OCI-LY7 (cell line): ENCODE measurements around the gene OTOG. TPM values are rescaled to one million over a fixed set of nuclear protein-coding genes. Genes with fewer than 3 reads are reported as not detected.

Source experiments
- BruUV-seq: library from RNA; stranded (reverse); fragments of 400-500 nt; replicated peaks from 2 replicates; lab custom pipeline; 2021; lab: Mats Ljungman, UMichigan
- CTCF ChIA-PET: fragments of 300-600 bp; sonication (Branson Sonifier 250); formaldehyde crosslinking; loops from one replicate; lab custom pipeline; 2022; ENCODE audit warnings: antibody characterized with exemption; ENCODE audit not compliant: unreplicated experiment; lab: Charles Lee
- POLR2A ChIA-PET: fragments of 300-600 bp; sonication (Branson Sonifier 250); formaldehyde crosslinking; loops from one replicate; lab custom pipeline; 2022; ENCODE audit warnings: antibody characterized with exemption; lab: Charles Lee
- DNase-seq: peaks from one replicate; pipeline ENCODE4 v3.0.0-alpha.2; 2015; ENCODE audit warnings: low spot score
- H2AFZ ChIP-seq: fragments of 200-600 bp; sonication (generic), shearing (Covaris generic); 2 replicates; pipeline ENCODE4 v1.6.1; 2014; ENCODE audit warnings: mild to moderate bottlenecking, antibody characterized with exemption, low read length, moderate library complexity
- H3K27ac ChIP-seq: fragments of 200-600 bp; sonication (generic); 2 replicates; pipeline ENCODE4 v1.5.1; 2014; ENCODE audit warnings: mixed run types, low read depth, mild to moderate bottlenecking, moderate library complexity, low read length, inconsistent platforms; ENCODE audit not compliant: poor library complexity, severe bottlenecking
- H3K36me3 ChIP-seq: fragments of 200-600 bp; sonication (generic); 2 replicates; pipeline ENCODE4 v1.6.1; 2014; ENCODE audit warnings: mild to moderate bottlenecking, antibody characterized with exemption, low read length, moderate library complexity, mixed read lengths; ENCODE audit not compliant: insufficient read depth
- H3K4me1 ChIP-seq: fragments of 200-600 bp; sonication (generic); 2 replicates; pipeline ENCODE4 v1.5.1; 2014; ENCODE audit warnings: mild to moderate bottlenecking, low read length; ENCODE audit not compliant: insufficient read depth, poor library complexity, severe bottlenecking
- H3K4me2 ChIP-seq: fragments of 200-600 bp; sonication (generic); 2 replicates; pipeline ENCODE4 v1.6.1; 2014; ENCODE audit warnings: mild to moderate bottlenecking, low read length
- H3K4me3 ChIP-seq: fragments of 200-600 bp; sonication (generic); 2 replicates; pipeline ENCODE4 v1.5.1; 2014; ENCODE audit warnings: mild to moderate bottlenecking, low read depth, low read length; ENCODE audit not compliant: poor library complexity, severe bottlenecking
- H3K79me2 ChIP-seq: fragments of 200-600 bp; sonication (generic); 2 replicates; pipeline ENCODE4 v1.6.1; 2016; ENCODE audit warnings: low read depth, mild to moderate bottlenecking, low read length, moderate library complexity, mixed read lengths; ENCODE audit not compliant: insufficient read depth
- H3K9me2 ChIP-seq: fragments of 200-600 bp; sonication (generic); 2 replicates; pipeline ENCODE4 v1.6.1; 2016; ENCODE audit warnings: mild to moderate bottlenecking, low read length, mixed read lengths; ENCODE audit not compliant: insufficient read depth
- H3K9me3 ChIP-seq: fragments of 200-600 bp; sonication (generic); 2 replicates; pipeline ENCODE4 v1.6.1; 2014; ENCODE audit warnings: mild to moderate bottlenecking, mixed run types, low read length, mixed read lengths
- H4K20me1 ChIP-seq: fragments of 200-600 bp; sonication (generic); 2 replicates; pipeline ENCODE4 v1.6.1; 2014; ENCODE audit warnings: mild to moderate bottlenecking, antibody characterized with exemption, low read length, moderate library complexity, mixed read lengths; ENCODE audit not compliant: insufficient read depth
- CTCF ChIP-seq: fragments of 200-600 bp; sonication (generic); conservative IDR thresholded peaks from 2 replicates; pipeline ENCODE4 v1.5.1; 2014; ENCODE audit warnings: mild to moderate bottlenecking, antibody characterized with exemption, low read length, moderate library complexity, mixed read lengths
- EZH2phosphoT487 ChIP-seq: fragments of 200-600 bp; sonication (generic); IDR thresholded peaks from 2 replicates; pipeline ENCODE4 v1.6.1; 2018; ENCODE audit warnings: low read depth, borderline replicate concordance, mild to moderate bottlenecking, mixed run types, antibody characterized with exemption, low read length, moderate library complexity, mixed read lengths
- intact Hi-C: fragments of 100-400 bp; cut with micrococcal nuclease; formaldehyde crosslinking; loops from one replicate; pipeline ENCODE4 v1.10.0; 2022; ENCODE audit not compliant: unreplicated experiment
- total RNA-seq, 2 experiments: library from RNA; depleted of rRNA in 1 of 2; stranded (reverse); fragments of >200 nt in 1 of 2; shearing (Covaris generic) in 1 of 2; gene quantifications; 2 replicates each; pipeline ENCODE4 v1.2.3, GENCODE V29; 2014 to 2022

The OTOG gene
- total RNA-seq, 2 experiments from 2014 or later, result not detected

GRCh38 chr11:17637901-17638300 is 90.8 kb downstream of the OTOG start:
- Histone ChIP-seq H3K4me1 (no peaks in the 10 kb centered on the region), H3K79me2 (no peaks in the 10 kb centered on the region), H3K9me3 (no peaks in the 10 kb centered on the region), H4K20me1 (no peaks in the 10 kb centered on the region), H3K4me2 (no peak overlapping the region), H2AFZ (no peak overlapping the region), H3K27ac (no peak overlapping the region), H3K4me3 (no peak overlapping the region), H3K9me2 (no peaks in the 10 kb centered on the region), H3K36me3 (no peaks in the 10 kb centered on the region)
- TF ChIP-seq EZH2phosphoT487, result no peak
- TF ChIP-seq CTCF, result no peak
- ChIA-PET POLR2A (no interaction called here), CTCF (interaction anchor here (0.6 kb wide), 1 partner anchor 1137 kb away, joined by 3 read pairs; no protein-coding TSS in a partner anchor)
- DNase-seq, result no peak
- intact Hi-C loops, result no loop called here
- BruUV-seq, result no TSS peak

GRCh38 chr11:17638311-17638710 is 91.3 kb downstream of the OTOG start:
- no peak overlapping the region for H2AFZ ChIP-seq
- intact Hi-C loops, result no loop called here
- H3K4me2 ChIP-seq, result no peak overlapping the region
- no peaks in the 10 kb centered on the region for H3K79me2 ChIP-seq
- H3K36me3 ChIP-seq, result no peaks in the 10 kb centered on the region
- CTCF ChIA-PET, result no interaction called here
- H3K4me1 ChIP-seq, result no peaks in the 10 kb centered on the region
- no peaks in the 10 kb centered on the region for H3K9me3 ChIP-seq
- no peaks in the 10 kb centered on the region for H3K9me2 ChIP-seq
- BruUV-seq, result no TSS peak
- TF ChIP-seq EZH2phosphoT487 (no peak), CTCF (no peak)
- no peak overlapping the region for H3K27ac ChIP-seq
- no peak for DNase-seq
- H3K4me3 ChIP-seq, result no peak overlapping the region
- POLR2A ChIA-PET, result no interaction called here
- no peaks in the 10 kb centered on the region for H4K20me1 ChIP-seq

- Histone ChIP-seq H3K4me1 (no peaks in the 10 kb centered on the region), H3K36me3 (no peaks in the 10 kb centered on the region), H3K4me2 (no peak overlapping the region), H2AFZ (no peak overlapping the region), H4K20me1 (no peaks in the 10 kb centered on the region), H3K79me2 (no peaks in the 10 kb centered on the region), H3K9me2 (no peaks in the 10 kb centered on the region), H3K4me3 (no peak overlapping the region), H3K9me3 (no peaks in the 10 kb centered on the region), H3K27ac (no peak overlapping the region)
- POLR2A ChIA-PET, result no interaction called here
- intact Hi-C loops, result no loop called here
- CTCF ChIA-PET, result no interaction called here
- TF ChIP-seq EZH2phosphoT487, result no peak
- TF ChIP-seq CTCF, result no peak
- BruUV-seq, result no TSS peak
- no peak for DNase-seq
Measured at GRCh38 chr11:17639091-17639490, 92.0 kb downstream of the OTOG start.
